G401.6 (cell line): ENCODE data around the gene PTGIS.
"Not testable (repeated sequence)": the region's sequence is repeated elsewhere in the genome, so short reads cannot be mapped to it uniquely, and the experiment has no call there.

Experiments
- FAIRE-seq: peaks from 2 replicates; lab custom pipeline; 2012; peaks lifted over from hg19 to GRCh38; lab: Jason Lieb, UNC

PTGIS gene

DNA sequence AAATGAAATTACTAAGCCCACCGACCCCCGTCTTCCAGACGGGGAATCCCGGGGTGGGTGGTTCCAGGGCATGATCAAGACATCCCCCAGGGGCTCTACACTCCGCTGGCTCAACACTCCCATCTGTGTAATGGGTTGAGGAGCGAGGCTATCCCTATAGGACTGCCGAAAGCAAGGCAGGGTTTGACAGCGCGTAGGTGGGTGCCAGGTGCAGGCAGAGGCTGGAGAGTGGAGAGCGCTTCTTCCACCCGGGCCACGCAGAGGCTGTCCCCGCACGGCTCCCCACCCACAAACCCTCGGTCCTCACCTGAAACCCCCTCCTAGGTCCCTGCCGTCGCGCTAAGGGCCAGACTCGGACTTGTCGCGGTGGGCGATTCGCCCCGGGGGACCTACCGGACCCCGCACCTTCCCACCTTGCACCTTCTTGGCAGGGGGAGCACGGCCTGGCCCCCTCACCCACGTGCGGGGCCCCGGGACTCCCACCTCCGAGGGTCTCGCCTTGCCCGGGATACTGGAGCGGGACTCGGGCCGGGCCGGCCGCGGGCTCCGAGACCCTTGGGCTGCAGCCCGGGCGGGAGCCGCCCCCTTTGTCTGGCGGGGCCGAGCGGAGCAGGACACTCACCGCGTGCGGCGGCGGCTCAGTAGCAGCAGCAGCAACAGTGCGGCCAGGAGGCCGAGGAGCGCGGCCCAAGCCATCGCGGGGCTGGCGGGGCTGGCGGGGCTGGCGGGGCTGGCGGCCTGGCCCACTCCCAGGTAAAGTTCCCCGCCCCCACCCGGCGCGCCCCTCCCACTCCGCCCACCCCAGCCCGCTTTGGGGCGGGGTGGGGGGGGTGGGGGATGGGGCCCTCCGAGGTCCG lies at the start of gene PTGIS:
TSS of gene PTGIS (minus strand) at position 717 of the 857 bp plus-strand sequence. CDS start at position 696, 21 bp downstream.
- FAIRE-seq, result no peak

DNA sequence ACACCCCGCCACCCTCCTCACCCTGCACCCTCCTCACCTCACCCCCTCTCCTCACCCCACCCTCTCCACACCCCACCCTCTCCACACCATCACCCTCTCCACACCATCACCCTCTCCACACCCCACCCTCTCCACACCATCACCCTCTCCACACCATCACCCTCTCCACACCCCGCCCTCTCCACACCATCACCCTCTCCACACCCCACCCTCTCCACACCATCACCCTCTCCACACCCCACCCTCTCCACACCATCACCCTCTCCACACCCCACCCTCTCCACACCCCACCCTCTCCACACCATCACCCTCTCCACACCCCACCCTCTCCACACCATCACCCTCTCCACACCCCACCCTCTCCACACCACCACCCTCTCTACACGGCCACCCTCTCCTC lies 49.5 kb upstream of the PTGIS start:
- FAIRE-seq, result not testable (repeated sequence)

GRCh38 chr20:49616154-49617007 lies 48.4 kb upstream of the PTGIS start:
- FAIRE-seq, result no peak

GRCh38 chr20:49615401-49616153 lies 47.6 kb upstream of the PTGIS start:
- no peak for FAIRE-seq

GRCh38 chr20:49615051-49615400 lies 47.1 kb upstream of the PTGIS start:
- FAIRE-seq, result not testable (repeated sequence)

DNA sequence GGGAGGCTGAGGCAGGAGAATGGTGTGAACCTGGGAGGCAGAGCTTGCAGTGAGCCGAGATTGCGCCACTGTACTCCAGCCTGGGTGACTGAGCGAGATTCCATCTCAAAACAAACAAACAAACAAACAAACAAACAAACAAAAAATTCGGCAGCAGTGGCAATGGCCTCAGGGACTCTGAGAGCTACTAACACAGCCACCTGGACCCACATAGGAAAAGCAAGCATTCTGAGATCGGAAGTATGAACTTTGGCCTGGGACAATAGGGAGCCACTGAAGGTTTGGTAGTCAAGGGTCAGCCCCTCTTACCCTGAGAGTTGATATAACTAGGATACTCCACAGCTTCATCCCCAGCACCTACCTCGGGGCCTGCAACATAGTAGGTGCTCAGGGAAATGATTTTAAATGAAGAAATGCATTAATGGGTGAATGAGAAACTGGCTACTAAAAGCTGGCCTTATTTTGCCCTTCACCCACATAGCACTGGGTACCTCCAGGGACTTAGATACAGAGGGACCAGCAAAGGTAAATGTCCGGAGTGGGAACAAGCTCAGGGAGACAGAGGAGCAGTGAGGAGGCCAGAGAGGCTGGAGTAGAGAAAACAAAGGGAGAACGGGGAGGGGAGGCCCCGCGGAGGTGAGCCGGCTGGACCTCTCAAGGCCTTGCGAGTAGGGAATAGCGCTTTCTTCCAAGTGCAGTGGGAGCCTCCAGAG lies 46.6 kb upstream of the PTGIS start:
- no peak for FAIRE-seq

- no peak for FAIRE-seq
These were observed 44.3 kb upstream of the PTGIS start for GRCh38 chr20:49612127-49612738.

GRCh38 chr20:49611539-49612126 lies 43.7 kb upstream of the PTGIS start:
- FAIRE-seq, result not testable (repeated sequence)

GRCh38 chr20:49610691-49611538 lies 43.0 kb upstream of the PTGIS start:
- no peak for FAIRE-seq

- FAIRE-seq, result no peak
These were observed 41.1 kb upstream of the PTGIS start for GRCh38 chr20:49608752-49609670.

DNA sequence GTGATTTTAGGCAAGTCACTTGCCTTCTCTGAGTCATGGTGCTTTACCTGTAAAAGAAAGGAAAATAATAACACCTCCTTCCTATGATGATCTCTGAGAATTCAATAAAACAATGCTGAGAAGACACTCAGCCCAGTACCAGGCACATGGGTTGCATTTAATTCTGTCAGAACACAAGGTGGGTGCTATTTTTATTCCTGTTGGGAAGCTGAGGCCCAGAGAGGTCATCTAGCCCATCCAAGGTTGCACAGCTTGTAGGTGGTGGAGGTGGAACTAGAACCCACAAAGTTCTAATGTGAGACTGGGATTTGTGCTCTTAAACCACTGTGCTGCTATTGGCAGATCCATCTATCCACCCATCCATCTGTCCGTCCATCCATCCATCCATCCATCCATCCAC lies 39.6 kb upstream of the PTGIS start:
- no peak for FAIRE-seq

- no peak for FAIRE-seq
These were observed 35.3 kb upstream of the PTGIS start for GRCh38 chr20:49603209-49603627.

DNA sequence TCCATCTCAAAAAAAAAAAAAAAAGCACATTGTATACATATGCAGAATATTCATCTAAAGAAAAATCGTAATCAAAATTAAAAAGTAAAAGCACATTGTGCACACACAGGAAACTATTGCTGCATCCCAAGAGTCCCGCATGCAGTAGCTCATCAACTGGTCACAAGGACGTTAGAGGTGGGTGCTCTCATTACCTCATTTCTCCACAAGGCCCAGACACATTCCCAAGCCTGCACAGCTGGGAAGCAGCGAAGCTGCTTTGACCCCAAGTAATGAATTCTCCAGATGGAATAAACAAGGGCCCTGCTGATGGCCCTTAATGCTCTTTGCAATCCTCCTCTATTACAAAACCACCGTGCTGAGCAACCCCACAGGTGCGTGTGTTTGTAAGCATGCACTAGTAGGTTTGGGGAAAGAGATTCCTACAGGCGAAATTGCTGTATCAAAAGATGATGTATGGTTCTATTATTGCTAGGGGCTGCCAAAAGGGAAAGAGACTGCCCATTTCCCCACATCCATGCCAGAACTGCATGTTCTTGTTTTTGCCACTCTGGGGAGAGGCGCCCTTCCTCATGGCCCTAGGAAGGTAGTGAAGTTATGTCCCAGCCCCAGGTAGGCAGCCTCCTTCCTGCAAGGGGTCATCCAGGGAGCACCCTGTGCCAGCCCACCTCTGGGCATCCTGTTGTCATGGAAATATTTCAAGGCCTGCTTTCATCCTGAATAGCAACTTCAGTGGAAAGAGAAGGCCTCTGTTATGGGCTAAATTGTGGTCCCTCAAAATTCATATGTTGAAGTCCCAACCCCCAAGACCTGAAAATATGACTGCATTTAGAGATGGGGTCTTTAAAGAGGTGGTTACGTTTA lies 34.6 kb upstream of the PTGIS start:
- FAIRE-seq, result no peak

- FAIRE-seq, result no peak
These were observed 33.4 kb upstream of the PTGIS start for GRCh38 chr20:49601153-49601924.

- FAIRE-seq, result no peak
These were observed 31.8 kb upstream of the PTGIS start for GRCh38 chr20:49599746-49600113.

- no peak for FAIRE-seq
These were observed 30.0 kb upstream of the PTGIS start for GRCh38 chr20:49597825-49598395.
